Stimulated activated naive CD8-positive, alpha-beta T cell treated with anti-CD3 and anti-CD28 coated beads, Interleukin-15, amount 100 ng/mL, for 72 hours (primary cell): ENCODE measurements around the gene MAN2B2.
"Not testable (repeated sequence)": the region's sequence is repeated elsewhere in the genome, so short reads cannot be mapped to it uniquely, and the experiment has no call there.

Experiments used
- ATAC-seq: fragments of 150-1000 bp; cut with Tn5 transposase; 2 replicates; pipeline ENCODE4 v1.10.0; 2021; ENCODE audit warnings: mild to moderate bottlenecking, moderate library complexity
- DNase-seq, 2 donors: peaks; one replicate each; pipeline ENCODE4 v3.0.0; 2021 to 2022
- H3K27ac Mint-ChIP-seq, 2 donors: one replicate each; pipeline ENCODE4 v1.8.0; 2022; ENCODE audit warnings: mild to moderate bottlenecking in 2 of 2, mixed read lengths in 2 of 2, moderate library complexity in 2 of 2
- H3K27me3 Mint-ChIP-seq: one replicate; pipeline ENCODE4 v1.8.0; 2022; ENCODE audit warnings: mixed read lengths
- H3K4me1 Mint-ChIP-seq: one replicate; pipeline ENCODE4 v1.8.0; 2022; ENCODE audit warnings: mild to moderate bottlenecking, mixed read lengths
- H3K4me3 Mint-ChIP-seq, 2 donors: one replicate each; pipeline ENCODE4 v1.8.0; 2022; ENCODE audit warnings: mild to moderate bottlenecking in 2 of 2, mixed read lengths in 2 of 2, moderate library complexity in 1 of 2
- H3K9me3 Mint-ChIP-seq, 2 donors: one replicate each; pipeline ENCODE4 v1.8.0; 2022; ENCODE audit warnings: mixed read lengths in 2 of 2

Gene MAN2B2

GRCh38 chr4:6620891-6621555 is 46.0 kb downstream of the MAN2B2 start:
- H3K9me3 Mint-ChIP-seq: no peaks in the 10 kb centered on the region

GRCh38 chr4:6621556-6621927 is 46.6 kb downstream of the MAN2B2 start:
- DNase-seq: no peak
- Mint-ChIP-seq H3K9me3 (no peaks in the 10 kb centered on the region), H3K4me3 (no peak overlapping the region), H3K27ac (peak overlapping the region in 1 of 2 donors; percentile 19), H3K4me1 (no peaks in the 10 kb centered on the region), H3K27me3 (no peaks in the 10 kb centered on the region)
- no peak for ATAC-seq

More at GRCh38 chr4:6620891-6621555, 46.0 kb downstream of the MAN2B2 start:
- DNase-seq (no peak), ATAC-seq (no peak)
- H3K4me1 Mint-ChIP-seq: no peaks in the 10 kb centered on the region
- peak overlapping the region; percentile 26 to 61 for H3K27ac Mint-ChIP-seq
- H3K27me3 Mint-ChIP-seq: no peaks in the 10 kb centered on the region
- H3K4me3 Mint-ChIP-seq: no peak overlapping the region

GRCh38 chr4:6622744-6623143 is 47.8 kb downstream of the MAN2B2 start:
- Mint-ChIP-seq H3K9me3 (no peaks in the 10 kb centered on the region), H3K27me3 (no peaks in the 10 kb centered on the region), H3K4me1 (no peaks in the 10 kb centered on the region), H3K27ac (no peak overlapping the region), H3K4me3 (no peak overlapping the region)
- ATAC-seq (no peak), DNase-seq (no peak)

- DNase-seq: no peak
- Mint-ChIP-seq H3K4me1 (no peaks in the 10 kb centered on the region), H3K27ac (no peak overlapping the region), H3K27me3 (no peaks in the 10 kb centered on the region), H3K4me3 (no peak overlapping the region), H3K9me3 (no peaks in the 10 kb centered on the region)
- no peak for ATAC-seq
Observed at GRCh38 chr4:6625256-6625655, 50.3 kb downstream of the MAN2B2 start.

- H3K9me3 Mint-ChIP-seq: no peaks in the 10 kb centered on the region
- H3K4me1 Mint-ChIP-seq: no peaks in the 10 kb centered on the region
- H3K4me3 Mint-ChIP-seq: no peak overlapping the region
- H3K27me3 Mint-ChIP-seq: no peaks in the 10 kb centered on the region
- H3K27ac Mint-ChIP-seq: no peak overlapping the region
- DNase-seq: no peak
- ATAC-seq: no peak
Observed at GRCh38 chr4:6626066-6626465, 51.1 kb downstream of the MAN2B2 start.

- DNase-seq (no peak), ATAC-seq (no peak)
- Mint-ChIP-seq H3K4me1 (peaks cover 1% of the 10 kb centered on the region), H3K27ac (no peak overlapping the region), H3K9me3 (no peaks in the 10 kb centered on the region), H3K27me3 (no peaks in the 10 kb centered on the region), H3K4me3 (no peak overlapping the region)
Observed at GRCh38 chr4:6627832-6628231, 52.8 kb downstream of the MAN2B2 start.

GRCh38 chr4:6628484-6628883 is 53.5 kb downstream of the MAN2B2 start:
- not testable (repeated sequence) for H3K27me3 Mint-ChIP-seq, H3K4me3 Mint-ChIP-seq, DNase-seq, H3K9me3 Mint-ChIP-seq, H3K27ac Mint-ChIP-seq, H3K4me1 Mint-ChIP-seq, ATAC-seq

GRCh38 chr4:6632125-6632524 is 57.1 kb downstream of the MAN2B2 start:
- peaks cover 16% of the 10 kb centered on the region for H3K4me1 Mint-ChIP-seq

GRCh38 chr4:6633091-6633906 is 58.3 kb downstream of the MAN2B2 start:
- Mint-ChIP-seq H3K9me3 (no peaks in the 10 kb centered on the region), H3K4me1 (peaks cover 16% of the 10 kb centered on the region), H3K27me3 (no peaks in the 10 kb centered on the region), H3K27ac (peak overlapping the region; percentile 77 to 90), H3K4me3 (peak overlapping the region in 1 of 2 donors; percentile 40)
- ATAC-seq (peak; percentile 86), DNase-seq (peak in 1 of 2 donors; percentile 36)

More at GRCh38 chr4:6632125-6632524, 57.1 kb downstream of the MAN2B2 start:
- Mint-ChIP-seq H3K4me3 (no peak overlapping the region), H3K27ac (no peak overlapping the region), H3K9me3 (no peaks in the 10 kb centered on the region), H3K27me3 (no peaks in the 10 kb centered on the region)
- ATAC-seq (no peak), DNase-seq (no peak)

GRCh38 chr4:6634746-6635145 is 59.8 kb downstream of the MAN2B2 start:
- H3K4me3 Mint-ChIP-seq: no peak overlapping the region
- DNase-seq (no peak), ATAC-seq (no peak)

GRCh38 chr4:6639137-6639680 is 64.2 kb downstream of the MAN2B2 start:
- peak overlapping the region in 1 of 2 donors; percentile 8 for H3K4me3 Mint-ChIP-seq

More at GRCh38 chr4:6634746-6635145, 59.8 kb downstream of the MAN2B2 start:
- Mint-ChIP-seq H3K9me3 (no peaks in the 10 kb centered on the region), H3K4me1 (peaks cover 16% of the 10 kb centered on the region), H3K27me3 (no peaks in the 10 kb centered on the region), H3K27ac (no peak overlapping the region)

GRCh38 chr4:6640292-6641163 is 65.5 kb downstream of the MAN2B2 start, which contains the start of gene MRFAP1:
TSS of gene MRFAP1 (plus strand) at chr4:6640685. CDS start at chr4:6640863, 178 bp downstream.
- DNase-seq: peak; percentile 93 to 96
- no peaks in the 10 kb centered on the region for H3K9me3 Mint-ChIP-seq
- peaks cover 29% of the 10 kb centered on the region for H3K4me1 Mint-ChIP-seq
- H3K27ac Mint-ChIP-seq: peak within 1 kb of the TSS; percentile 99 to 100
- peak; percentile 95 for ATAC-seq
- peak within 1 kb of the TSS; percentile 95 to 96 for H3K4me3 Mint-ChIP-seq
- no peaks in the 10 kb centered on the region for H3K27me3 Mint-ChIP-seq

More at GRCh38 chr4:6639137-6639680, 64.2 kb downstream of the MAN2B2 start:
- DNase-seq (no peak), ATAC-seq (no peak)
- Mint-ChIP-seq H3K27me3 (no peaks in the 10 kb centered on the region), H3K9me3 (no peaks in the 10 kb centered on the region), H3K27ac (no peak overlapping the region), H3K4me1 (peaks cover 31% of the 10 kb centered on the region)

- peaks cover 29% of the 10 kb centered on the region for H3K4me1 Mint-ChIP-seq
- H3K27ac Mint-ChIP-seq: peak overlapping the region; percentile 99 to 100
- no peaks in the 10 kb centered on the region for H3K27me3 Mint-ChIP-seq
- peak overlapping the region; percentile 95 to 96 for H3K4me3 Mint-ChIP-seq
- DNase-seq (peak; percentile 42 to 44), ATAC-seq (peak; percentile 68)
- no peaks in the 10 kb centered on the region for H3K9me3 Mint-ChIP-seq
Observed at GRCh38 chr4:6641164-6641970, 66.4 kb downstream of the MAN2B2 start.

GRCh38 chr4:6641971-6642320 is 67.0 kb downstream of the MAN2B2 start:
- DNase-seq (no peak), ATAC-seq (no peak)
- Mint-ChIP-seq H3K27me3 (no peaks in the 10 kb centered on the region), H3K9me3 (no peaks in the 10 kb centered on the region), H3K4me1 (peaks cover 29% of the 10 kb centered on the region), H3K27ac (peak overlapping the region; percentile 99 to 100), H3K4me3 (peak overlapping the region; percentile 95 to 96)
